HG02623 (cell line): Measurements from ENCODE around the gene KRT25.
"Not testable (repeated sequence)": the region's sequence is repeated elsewhere in the genome, so short reads cannot be mapped to it uniquely, and the experiment has no call there.

Source experiments
- ATAC-seq: cut with Tn5 transposase; IDR thresholded peaks from one replicate; pipeline ENCODE4 v1.9.1; 2021; ENCODE audit warnings: moderate library complexity; ENCODE audit not compliant: unreplicated experiment

Gene KRT25

DNA sequence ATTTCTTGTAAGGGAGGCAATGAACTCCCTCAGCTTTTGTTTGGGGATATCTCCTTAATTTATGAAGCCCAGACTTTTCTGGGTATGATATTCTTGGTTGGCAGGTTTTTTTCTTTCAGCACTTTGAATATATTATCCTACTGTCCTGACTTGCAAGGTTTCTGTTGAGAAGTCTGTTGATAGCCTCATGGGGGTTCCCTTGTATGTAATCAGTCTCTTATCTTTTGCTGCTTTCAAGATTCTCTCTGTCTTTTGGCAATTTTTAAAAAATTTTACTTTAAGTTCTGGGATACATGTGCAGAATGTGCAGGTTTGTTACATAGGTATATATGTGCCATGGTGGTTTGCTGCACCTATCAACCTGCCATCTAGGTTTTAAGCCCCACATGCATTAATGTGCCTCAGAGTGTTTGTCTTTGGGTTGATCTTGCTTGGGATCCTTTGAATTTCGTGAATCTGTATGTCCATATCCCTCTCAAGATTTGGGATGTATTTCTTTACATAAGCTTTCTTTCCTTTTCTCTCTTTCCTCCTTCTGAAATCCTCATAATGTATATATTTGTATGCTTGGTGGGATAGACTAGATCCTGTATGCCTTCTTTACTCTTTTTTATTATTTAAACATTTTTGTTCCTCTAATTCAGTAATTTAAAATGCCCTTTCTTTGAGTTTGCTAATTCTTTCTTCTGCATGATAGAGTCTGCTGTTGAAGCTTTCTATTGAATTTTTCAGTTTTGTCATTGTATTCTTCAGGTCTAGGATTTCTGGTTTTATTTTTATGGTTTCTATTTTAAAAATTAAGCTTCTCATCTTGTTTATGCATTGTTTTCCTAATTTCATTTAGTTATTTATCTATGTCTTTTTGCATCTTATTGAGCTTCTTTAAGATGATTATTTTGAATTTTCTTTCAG, 5.2 kb upstream of the KRT25 start:
- ATAC-seq: no peak

GRCh38 chr17:40753804-40754203, 1.3 kb downstream of the KRT25 start:
- ATAC-seq: no peak

- no peak for ATAC-seq
Measured at GRCh38 chr17:40751065-40751464, 4.1 kb downstream of the KRT25 start.

DNA sequence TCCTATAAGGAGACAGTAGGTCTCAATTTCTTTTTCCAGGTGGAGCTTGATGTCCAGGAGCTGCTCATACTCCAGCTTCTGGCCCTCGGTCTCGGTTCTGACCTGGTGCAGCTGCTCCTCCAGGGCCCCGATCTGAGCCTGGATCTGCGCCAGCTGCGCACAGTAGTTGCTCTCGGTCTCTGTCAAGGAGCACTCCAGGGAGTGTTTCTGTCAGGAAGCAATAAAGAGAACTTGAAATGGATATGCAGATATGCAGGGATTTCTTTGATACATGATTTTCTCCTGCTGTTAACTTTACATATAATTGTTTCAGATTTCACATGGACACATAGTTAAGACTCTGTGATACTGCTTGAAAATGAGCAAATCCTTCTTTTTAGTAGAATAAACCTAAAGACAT, 4.7 kb downstream of the KRT25 start:
- ATAC-seq: no peak

DNA sequence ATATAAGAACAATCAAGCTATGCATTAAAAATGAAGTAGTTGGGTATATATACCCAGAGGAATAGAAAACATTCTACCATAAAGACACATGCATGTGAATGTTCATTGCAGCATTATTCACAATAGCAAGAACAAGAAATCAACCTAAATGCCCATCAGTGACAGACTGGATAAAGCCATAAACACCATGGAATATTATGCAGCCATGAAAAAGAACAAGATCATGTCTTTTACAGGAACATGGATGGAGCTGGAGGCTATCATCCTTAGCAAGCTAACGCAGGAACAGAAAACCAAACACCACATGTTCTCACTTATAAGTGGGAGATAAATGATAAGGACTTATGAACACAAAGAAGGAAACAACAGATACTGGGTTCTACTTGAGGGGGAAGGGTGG, 6.5 kb downstream of the KRT25 start:
- ATAC-seq: not testable (repeated sequence)

- ATAC-seq: no peak
Measured at GRCh38 chr17:40738553-40738952, 16.6 kb downstream of the KRT25 start.

DNA sequence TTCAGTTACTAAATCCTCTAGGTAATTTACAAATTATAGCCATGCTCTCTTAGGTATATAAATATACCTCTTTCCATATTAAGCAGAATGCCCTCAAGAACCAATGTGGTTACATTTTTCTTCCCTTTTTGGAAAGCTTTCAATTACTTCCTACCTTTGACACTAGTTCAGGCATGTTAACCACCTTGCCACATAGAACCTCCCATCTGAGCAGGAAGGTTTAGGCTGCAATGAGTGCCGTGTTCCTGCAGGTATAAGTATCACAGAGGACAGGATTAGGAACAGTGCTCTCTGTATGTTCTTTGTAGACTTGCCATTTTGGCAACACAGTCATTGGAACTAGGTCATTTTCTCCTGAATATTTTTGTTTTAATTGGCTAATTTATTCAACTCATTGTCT, 20.1 kb downstream of the KRT25 start:
- no peak for ATAC-seq

DNA sequence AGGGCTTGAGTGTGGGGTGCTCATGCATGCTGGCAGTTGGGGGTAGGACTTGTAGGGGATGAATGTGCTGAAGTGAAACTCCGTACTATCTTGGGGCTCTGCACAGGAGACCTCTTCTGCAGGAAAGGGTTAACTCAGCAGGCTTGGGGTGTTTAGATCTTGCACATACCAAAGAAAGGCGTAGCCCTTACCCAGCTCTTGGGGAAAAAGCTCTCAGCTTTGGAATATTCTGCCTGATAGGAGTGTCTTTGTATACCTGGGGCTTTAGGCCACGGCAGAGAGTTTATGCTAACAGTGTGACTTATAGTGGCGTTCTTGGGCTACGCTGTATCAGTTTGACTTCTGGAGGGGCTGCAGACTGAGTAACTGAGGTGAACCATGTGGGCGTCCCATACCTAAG, 21.1 kb downstream of the KRT25 start:
- ATAC-seq: no peak

DNA sequence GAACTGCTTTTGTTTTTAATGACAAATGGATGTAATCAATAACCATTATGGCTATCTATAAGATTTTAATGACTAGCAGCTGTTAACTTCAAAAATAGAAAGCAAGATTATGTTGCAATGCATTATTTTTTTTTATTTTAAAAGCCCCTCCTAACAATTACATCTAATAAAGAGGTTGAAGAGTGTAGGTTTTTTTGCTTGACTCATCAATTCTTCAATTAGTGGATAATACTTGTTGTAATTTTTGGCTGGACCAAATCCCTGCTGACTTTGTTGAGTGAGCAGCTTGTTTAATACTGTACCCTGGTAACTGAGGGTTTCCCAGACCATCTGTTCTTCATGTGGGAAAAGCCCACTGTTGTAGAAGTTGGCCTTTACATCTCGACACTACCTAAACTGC, 24.2 kb downstream of the KRT25 start:
- ATAC-seq: no peak

GRCh38 chr17:40727447-40728231, 27.5 kb downstream of the KRT25 start:
- no peak for ATAC-seq

GRCh38 chr17:40726919-40727318, 28.2 kb downstream of the KRT25 start:
- ATAC-seq: no peak

GRCh38 chr17:40724656-40725055, 30.5 kb downstream of the KRT25 start:
- ATAC-seq: no peak

DNA sequence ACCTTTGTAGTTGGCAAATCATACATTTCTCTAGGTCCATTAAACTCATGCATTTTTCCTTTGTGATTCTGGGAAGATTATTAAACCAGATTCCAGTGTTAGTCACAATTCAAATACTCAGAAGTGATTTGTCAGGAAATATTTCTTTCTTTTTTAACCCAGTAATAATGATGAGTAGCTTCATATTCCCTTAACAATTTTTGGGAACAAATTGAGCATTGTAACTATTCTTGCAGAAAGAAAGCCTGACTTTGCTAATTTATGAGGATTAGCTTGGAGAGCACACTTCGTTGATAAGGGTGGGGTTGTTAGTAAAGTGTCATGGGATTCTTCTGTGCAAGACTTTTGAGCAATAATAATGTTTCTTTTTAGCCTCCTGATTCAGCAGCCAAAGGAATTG, 32.9 kb downstream of the KRT25 start:
- no peak for ATAC-seq

DNA sequence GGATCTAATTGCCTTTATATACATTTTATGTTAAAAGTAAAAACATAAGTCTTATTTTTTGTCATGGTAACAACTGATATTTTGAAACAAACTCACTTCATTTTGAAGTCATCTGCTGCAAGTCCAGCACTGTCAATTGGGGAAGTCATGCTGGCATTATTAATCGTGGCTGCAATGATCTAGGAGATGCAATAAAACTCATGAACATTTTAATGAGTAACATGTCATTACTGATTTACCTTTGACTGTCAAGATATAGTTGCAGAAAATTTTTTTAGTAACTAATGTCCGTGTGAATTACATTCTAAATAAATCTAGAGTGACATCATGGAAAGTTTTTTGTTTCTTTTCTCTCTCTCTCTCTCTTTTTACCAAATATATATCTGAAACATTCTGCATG, 34.2 kb downstream of the KRT25 start:
- no peak for ATAC-seq

DNA sequence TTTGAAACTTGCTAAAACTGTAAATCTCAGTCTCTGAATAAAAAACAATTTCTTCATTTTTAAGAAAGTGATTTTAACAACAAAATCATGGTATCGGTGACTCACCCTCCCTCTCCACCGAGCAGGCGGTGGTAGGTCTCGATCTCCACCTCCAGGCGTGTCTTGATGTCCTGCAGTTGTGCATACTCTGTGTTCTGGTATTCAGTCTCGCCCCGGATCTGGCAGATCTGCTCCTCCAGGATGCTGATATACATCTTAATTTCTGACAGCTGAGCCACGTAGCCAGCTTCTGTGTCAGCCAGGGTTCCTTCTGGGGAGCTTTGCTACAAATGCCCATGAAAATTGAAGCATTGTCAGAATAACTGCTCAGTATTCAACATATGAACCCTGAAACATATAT, 36.2 kb downstream of the KRT25 start:
- no peak for ATAC-seq

DNA sequence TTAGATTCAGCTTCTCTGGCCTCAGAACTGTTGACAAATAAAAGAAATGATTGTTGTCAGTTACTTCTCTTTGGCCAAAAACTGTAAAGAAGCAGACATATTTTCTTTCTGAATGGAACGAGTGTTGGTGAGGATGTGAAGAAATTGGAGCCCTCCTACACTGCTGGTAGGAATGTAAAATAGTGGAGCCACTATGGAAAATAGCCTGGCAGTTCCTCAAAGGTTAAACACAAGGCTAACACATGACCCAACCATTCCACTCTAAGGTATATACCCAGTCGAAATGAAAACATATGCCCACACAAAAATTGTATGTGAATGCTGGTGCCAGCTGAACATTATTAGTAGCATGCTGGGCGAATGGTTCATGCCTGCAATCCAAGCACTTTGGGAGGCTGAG, 37.4 kb downstream of the KRT25 start:
- ATAC-seq: no peak

- no peak for ATAC-seq
Measured at GRCh38 chr17:40714473-40714872, 40.7 kb downstream of the KRT25 start.

DNA sequence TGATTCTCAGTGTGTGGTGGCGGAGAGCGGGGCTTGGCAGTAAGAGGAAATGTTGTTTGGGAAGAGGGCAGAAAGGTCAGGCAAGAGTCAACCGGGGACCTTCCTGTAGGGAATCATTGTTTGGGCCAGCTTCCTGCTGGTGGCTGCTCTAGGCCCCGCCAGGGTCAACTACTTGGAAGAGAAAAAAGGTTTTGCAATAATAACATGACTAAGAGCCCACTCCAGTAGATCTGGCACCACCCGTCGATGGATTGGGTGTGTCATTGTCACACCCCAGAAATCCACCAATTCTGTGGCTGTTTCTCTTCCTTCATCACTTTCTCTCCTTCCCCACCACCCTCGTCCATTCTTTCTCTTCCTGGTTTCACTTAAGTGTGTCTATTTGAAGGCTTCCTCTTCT, 47.4 kb downstream of the KRT25 start:
- ATAC-seq: no peak

- ATAC-seq: no peak
Measured at GRCh38 chr17:40705584-40705983, 49.5 kb downstream of the KRT25 start.

GRCh38 chr17:40703652-40704051, 51.5 kb downstream of the KRT25 start, which contains the start of gene KRT24:
KRT24 (minus strand) TSS chr17:40703752; CDS start chr17:40703693, 59 bp downstream.
- no peak for ATAC-seq

GRCh38 chr17:40702271-40702670, 52.9 kb downstream of the KRT25 start:
- ATAC-seq: no peak

DNA sequence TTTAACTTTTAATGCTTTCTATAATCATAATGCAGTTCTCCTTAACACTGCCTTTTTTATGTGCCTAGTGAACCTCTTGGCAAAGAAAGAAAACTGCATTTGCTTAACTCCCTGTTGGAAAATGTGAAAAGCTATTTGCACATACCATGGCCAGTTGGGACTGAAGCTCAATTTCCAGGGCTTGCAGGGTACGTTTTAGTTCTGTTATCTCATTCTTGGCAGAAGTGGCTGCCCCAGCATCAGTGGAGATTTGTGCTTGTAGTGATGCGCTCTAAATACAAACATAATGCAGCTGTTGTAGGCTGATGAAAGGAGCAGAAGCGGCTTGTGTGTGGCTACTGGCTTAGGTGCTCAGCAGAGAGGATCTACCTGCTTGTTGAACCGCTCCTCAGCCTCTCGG, 55.3 kb downstream of the KRT25 start:
- no peak for ATAC-seq
